Breast epithelium (tissue), 3 donors: ENCODE measurements around the gene DNAJB7.

Source experiments
- CTCF ChIP-seq, 3 donors: fragments of 450-650 bp; IDR thresholded peaks; one replicate each; pipeline ENCODE4 v1.5.1; 2016 to 2017; ENCODE audit warnings: antibody characterized with exemption in 3 of 3, mild to moderate bottlenecking in 3 of 3, moderate library complexity in 3 of 3
- POLR2A ChIP-seq: fragments of 450-650 bp; IDR thresholded peaks from one replicate; pipeline ENCODE4 v1.6.1; 2016; ENCODE audit warnings: antibody characterized with exemption, mild to moderate bottlenecking, moderate library complexity
- POLR2AphosphoS5 ChIP-seq, 3 donors: sonication (generic); formaldehyde crosslinking; IDR thresholded peaks; one replicate each; pipeline ENCODE4 v1.6.1; 2017; ENCODE audit warnings: antibody characterized with exemption in 3 of 3

GRCh38 chr22:40857309-40857855 is 4.5 kb downstream of the DNAJB7 start:
- TF ChIP-seq CTCF (IDR thresholded peaks at IDR 0.05) (no peak), POLR2A (no peak), POLR2AphosphoS5 (IDR thresholded peaks at IDR 0.05) (no peak)
